Upper lobe of left lung (tissue), 4 donors: ENCODE results near the gene STOML1.
"Not testable (repeated sequence)": the region's sequence is repeated elsewhere in the genome, so short reads cannot be mapped to it uniquely, and the experiment has no call there.

Experiments
- POLR2A ChIP-seq, 4 donors: fragments of 450-650 bp; IDR thresholded peaks; one replicate each; pipeline ENCODE4 v1.5.1; 2016 to 2017; ENCODE audit warnings: antibody characterized with exemption in 4 of 4, mild to moderate bottlenecking in 2 of 4
- TF ChIP-seq, protein P1 (sequence below), 6 experiments: fragments of 450-650 bp in 4 of 6; fragments of 200-600 bp in 2 of 6; sonication (generic) in 2 of 6; IDR thresholded peaks; one replicate each; pipeline ENCODE4 v1.5.1; 2016 to 2019; ENCODE audit warnings: antibody characterized with exemption in 6 of 6

DNA sequence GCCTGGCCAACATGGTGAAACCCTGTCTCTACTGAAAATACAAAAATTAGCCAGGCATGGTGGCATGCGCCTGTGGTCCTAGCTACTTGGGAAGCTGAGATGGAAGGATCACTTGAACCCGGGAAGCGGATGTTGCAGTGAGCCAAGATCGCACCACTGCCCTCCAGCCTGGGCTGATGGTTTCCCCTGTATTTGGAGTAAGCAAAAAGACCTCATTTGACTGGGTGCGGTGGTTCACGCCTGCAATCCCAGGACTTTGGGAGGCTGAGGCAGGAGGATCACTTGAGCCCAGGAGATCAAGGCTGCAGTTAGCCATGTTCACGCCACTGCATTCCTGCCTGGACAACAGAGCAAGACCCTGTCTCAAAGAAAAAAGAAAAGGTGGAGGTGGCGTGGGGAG lies 53.6 kb downstream of the STOML1 start:
- not testable (repeated sequence) for TF ChIP-seq POLR2A (IDR thresholded peaks at IDR 0.05)
- TF ChIP-seq, protein P1, sequence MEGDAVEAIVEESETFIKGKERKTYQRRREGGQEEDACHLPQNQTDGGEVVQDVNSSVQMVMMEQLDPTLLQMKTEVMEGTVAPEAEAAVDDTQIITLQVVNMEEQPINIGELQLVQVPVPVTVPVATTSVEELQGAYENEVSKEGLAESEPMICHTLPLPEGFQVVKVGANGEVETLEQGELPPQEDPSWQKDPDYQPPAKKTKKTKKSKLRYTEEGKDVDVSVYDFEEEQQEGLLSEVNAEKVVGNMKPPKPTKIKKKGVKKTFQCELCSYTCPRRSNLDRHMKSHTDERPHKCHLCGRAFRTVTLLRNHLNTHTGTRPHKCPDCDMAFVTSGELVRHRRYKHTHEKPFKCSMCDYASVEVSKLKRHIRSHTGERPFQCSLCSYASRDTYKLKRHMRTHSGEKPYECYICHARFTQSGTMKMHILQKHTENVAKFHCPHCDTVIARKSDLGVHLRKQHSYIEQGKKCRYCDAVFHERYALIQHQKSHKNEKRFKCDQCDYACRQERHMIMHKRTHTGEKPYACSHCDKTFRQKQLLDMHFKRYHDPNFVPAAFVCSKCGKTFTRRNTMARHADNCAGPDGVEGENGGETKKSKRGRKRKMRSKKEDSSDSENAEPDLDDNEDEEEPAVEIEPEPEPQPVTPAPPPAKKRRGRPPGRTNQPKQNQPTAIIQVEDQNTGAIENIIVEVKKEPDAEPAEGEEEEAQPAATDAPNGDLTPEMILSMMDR (IDR thresholded peaks at IDR 0.05): not testable (repeated sequence)
